NCI-H2196 (cell line): ENCODE results near the gene NOL4L.

Experiments
- DNase-seq: peaks from one replicate; lab custom pipeline; 2025; ENCODE audit not compliant: unreplicated experiment; lab: John Stamatoyannopoulos, UW

NOL4L gene

GRCh38 chr20:32448306-32449056 lies 136.7 kb downstream of the NOL4L start:
- DNase-seq: no peak

GRCh38 chr20:32447136-32448027 lies 137.8 kb downstream of the NOL4L start:
- DNase-seq: no peak

GRCh38 chr20:32446301-32447100 lies 138.6 kb downstream of the NOL4L start:
- no peak for DNase-seq

- DNase-seq: no peak
Measured at GRCh38 chr20:32445539-32446273, 139.4 kb downstream of the NOL4L start.

GRCh38 chr20:32444474-32445220 lies 140.5 kb downstream of the NOL4L start:
- no peak for DNase-seq

- DNase-seq: no peak
Measured at GRCh38 chr20:32443386-32443974, 141.7 kb downstream of the NOL4L start.

GRCh38 chr20:32442630-32443373 lies 142.3 kb downstream of the NOL4L start:
- no peak for DNase-seq

GRCh38 chr20:32441638-32442037 lies 143.5 kb downstream of the NOL4L start:
- no peak for DNase-seq

GRCh38 chr20:32440758-32441078 lies 144.4 kb downstream of the NOL4L start:
- no peak for DNase-seq

- DNase-seq: no peak
Measured at GRCh38 chr20:32440069-32440757, 144.9 kb downstream of the NOL4L start.

GRCh38 chr20:32439132-32439829 lies 145.9 kb downstream of the NOL4L start:
- no peak for DNase-seq

- DNase-seq: no peak
Measured at GRCh38 chr20:32438331-32438858, 146.7 kb downstream of the NOL4L start.

- no peak for DNase-seq
Measured at GRCh38 chr20:32437391-32438074, 147.6 kb downstream of the NOL4L start.

- no peak for DNase-seq
Measured at GRCh38 chr20:32436968-32437367, 148.2 kb downstream of the NOL4L start.

- DNase-seq: no peak
Measured at GRCh38 chr20:32436142-32436861, 148.8 kb downstream of the NOL4L start.

- DNase-seq: no peak
Measured at GRCh38 chr20:32435449-32436107, 149.6 kb downstream of the NOL4L start.
